ENCODE data around the gene TRAM2.

The TRAM2 gene

DNA sequence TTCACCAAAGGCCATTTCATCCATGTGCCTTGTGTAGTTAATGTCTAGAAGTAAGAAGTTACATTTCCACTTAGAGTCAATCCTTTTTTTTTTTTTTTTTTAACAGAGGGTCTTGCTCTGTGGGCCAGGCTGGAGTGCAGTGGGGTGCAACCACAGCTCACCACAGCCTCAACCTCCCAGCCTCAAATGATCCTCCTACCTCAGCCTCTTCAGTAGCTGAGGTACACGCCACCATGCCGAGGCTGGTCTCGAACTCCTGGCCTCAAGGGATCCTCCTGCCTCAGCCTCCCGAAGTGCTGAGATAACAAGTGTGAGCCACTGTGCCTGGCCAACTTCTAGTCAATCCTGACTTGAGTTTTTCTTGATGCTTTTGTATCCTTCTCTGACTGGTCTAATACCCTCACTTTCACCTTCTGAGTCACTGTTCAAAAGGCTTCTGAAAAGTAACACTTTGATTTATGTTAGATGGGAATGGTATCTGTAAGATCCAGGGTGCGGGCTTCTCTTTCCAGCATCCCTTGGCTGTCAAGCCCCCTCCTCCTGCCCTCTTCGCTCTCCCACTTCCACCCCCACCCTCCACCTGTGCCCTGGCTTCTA, 22.1 kb downstream of the TRAM2 start:
- Histone ChIP-seq H4K20me1 (ENCODE audit: insufficient read depth, low read length) (no peaks in the 10 kb centered on the region), H3K27ac (ENCODE audit: low read depth, low read length, poor library complexity, severe bottlenecking) (no peak overlapping the region), H3K79me2 (ENCODE audit: insufficient read depth, low read length) (peaks cover 68% of the 10 kb centered on the region), H2AFZ (ENCODE audit: low read length) (no peak overlapping the region), H3K9ac (ENCODE audit: low read length) (no peak overlapping the region), H3K4me1 (ENCODE audit: insufficient read depth, low read length, severe bottlenecking) (peaks cover 80% of the 10 kb centered on the region), H3F3A (ENCODE audit: insufficient read depth, low read length) (no peaks in the 10 kb centered on the region), H3K4me2 (ENCODE audit: low read length) (no peak overlapping the region), H3K9me2 (ENCODE audit: low read depth, low read length) (no peaks in the 10 kb centered on the region), H3K27me3 (ENCODE audit: insufficient read depth, low read length) (no peaks in the 10 kb centered on the region), H3K36me3 (ENCODE audit: insufficient read depth, low read length) (peaks cover 15% of the 10 kb centered on the region), H3K9me3 (ENCODE audit: low read length) (no peaks in the 10 kb centered on the region), H3K4me3 (ENCODE audit: low read depth, low read length, poor library complexity, severe bottlenecking) (no peak overlapping the region)
- TF ChIP-seq, protein P1, sequence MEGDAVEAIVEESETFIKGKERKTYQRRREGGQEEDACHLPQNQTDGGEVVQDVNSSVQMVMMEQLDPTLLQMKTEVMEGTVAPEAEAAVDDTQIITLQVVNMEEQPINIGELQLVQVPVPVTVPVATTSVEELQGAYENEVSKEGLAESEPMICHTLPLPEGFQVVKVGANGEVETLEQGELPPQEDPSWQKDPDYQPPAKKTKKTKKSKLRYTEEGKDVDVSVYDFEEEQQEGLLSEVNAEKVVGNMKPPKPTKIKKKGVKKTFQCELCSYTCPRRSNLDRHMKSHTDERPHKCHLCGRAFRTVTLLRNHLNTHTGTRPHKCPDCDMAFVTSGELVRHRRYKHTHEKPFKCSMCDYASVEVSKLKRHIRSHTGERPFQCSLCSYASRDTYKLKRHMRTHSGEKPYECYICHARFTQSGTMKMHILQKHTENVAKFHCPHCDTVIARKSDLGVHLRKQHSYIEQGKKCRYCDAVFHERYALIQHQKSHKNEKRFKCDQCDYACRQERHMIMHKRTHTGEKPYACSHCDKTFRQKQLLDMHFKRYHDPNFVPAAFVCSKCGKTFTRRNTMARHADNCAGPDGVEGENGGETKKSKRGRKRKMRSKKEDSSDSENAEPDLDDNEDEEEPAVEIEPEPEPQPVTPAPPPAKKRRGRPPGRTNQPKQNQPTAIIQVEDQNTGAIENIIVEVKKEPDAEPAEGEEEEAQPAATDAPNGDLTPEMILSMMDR (IDR thresholded peaks at IDR 0.05; ENCODE audit: low read length), result no peak
- no peak for TF ChIP-seq EZH2 (IDR thresholded peaks at IDR 0.05; ENCODE audit: borderline replicate concordance, low read length)

DNA sequence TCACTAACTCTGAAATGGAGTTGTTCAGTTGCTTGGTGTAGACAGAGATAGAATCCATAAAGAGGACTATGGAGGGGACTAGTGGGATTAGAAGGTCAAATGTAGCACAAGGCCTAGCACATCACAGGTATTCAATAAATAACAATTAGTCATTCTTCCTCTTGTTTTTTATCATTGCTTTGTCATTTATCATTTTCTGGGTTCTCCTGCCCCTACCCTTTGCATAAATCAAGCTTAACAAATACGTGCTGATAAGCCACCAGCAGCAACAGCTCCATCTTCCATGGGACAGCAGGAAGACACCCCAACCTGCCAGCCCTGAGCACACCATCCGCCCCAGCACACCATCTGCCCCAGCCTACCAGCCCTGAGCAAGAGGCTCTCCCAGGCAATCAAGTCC, 23.1 kb downstream of the TRAM2 start:
- no peak overlapping the region for H3K9ac ChIP-seq (ENCODE audit: low read length)
- peaks cover 4% of the 10 kb centered on the region for H3K36me3 ChIP-seq (ENCODE audit: insufficient read depth, low read length)

DNA sequence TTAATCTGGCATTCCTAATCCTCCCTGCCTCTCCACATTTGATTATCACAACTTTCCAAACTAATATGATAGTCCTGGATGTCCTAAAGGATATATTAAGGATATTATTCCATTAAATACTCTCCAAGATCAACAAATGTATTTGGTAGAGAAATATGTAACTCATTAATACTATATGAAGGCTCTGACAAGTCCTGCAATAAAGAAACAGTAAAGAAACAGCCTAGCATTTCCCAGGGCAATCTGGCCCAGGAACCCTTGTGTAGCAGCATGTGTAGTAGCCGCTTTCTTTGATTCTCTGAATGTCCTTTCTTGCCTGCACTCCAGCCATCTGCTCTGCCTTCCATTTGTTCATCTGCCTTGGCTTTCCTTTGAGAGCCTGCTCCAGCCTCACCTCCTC, 23.7 kb downstream of the TRAM2 start:
- H4K20me1 ChIP-seq (ENCODE audit: insufficient read depth, low read length), result no peaks in the 10 kb centered on the region
- H3K36me3 ChIP-seq (ENCODE audit: insufficient read depth, low read length), result no peaks in the 10 kb centered on the region
- peak overlapping the region; percentile 95 for H3K27ac ChIP-seq (ENCODE audit: low read depth, low read length, poor library complexity, severe bottlenecking)
- no peaks in the 10 kb centered on the region for H3K9me2 ChIP-seq (ENCODE audit: low read depth, low read length)
- H2AFZ ChIP-seq (ENCODE audit: low read length), result no peak overlapping the region
- H3K9me3 ChIP-seq (ENCODE audit: low read length), result no peaks in the 10 kb centered on the region
- H3K4me1 ChIP-seq (ENCODE audit: insufficient read depth, low read length, severe bottlenecking), result peaks cover 79% of the 10 kb centered on the region
- H3K4me2 ChIP-seq (ENCODE audit: low read length), result peak overlapping the region; percentile 59; the same call in 1 of the 2 replicates
- H3K79me2 ChIP-seq (ENCODE audit: insufficient read depth, low read length), result peaks cover 63% of the 10 kb centered on the region
- no peak overlapping the region for H3K4me3 ChIP-seq (ENCODE audit: low read depth, low read length, poor library complexity, severe bottlenecking)
- no peak overlapping the region; the same call in 1 of the 2 replicates for H3K9ac ChIP-seq (ENCODE audit: low read length)
- H3F3A ChIP-seq (ENCODE audit: insufficient read depth, low read length), result no peaks in the 10 kb centered on the region
- no peaks in the 10 kb centered on the region for H3K27me3 ChIP-seq (ENCODE audit: insufficient read depth, low read length)
- TF ChIP-seq, protein P1 (IDR thresholded peaks at IDR 0.05; ENCODE audit: low read length), result no peak
- no peak for TF ChIP-seq EZH2 (IDR thresholded peaks at IDR 0.05; ENCODE audit: borderline replicate concordance, low read length)

More for the DNA sequence above, 23.1 kb downstream of the TRAM2 start:
- no peak overlapping the region for H2AFZ ChIP-seq (ENCODE audit: low read length)
- no peaks in the 10 kb centered on the region for H3K9me2 ChIP-seq (ENCODE audit: low read depth, low read length)
- TF ChIP-seq, protein P1 (IDR thresholded peaks at IDR 0.05; ENCODE audit: low read length), result no peak
- no peak for TF ChIP-seq EZH2 (IDR thresholded peaks at IDR 0.05; ENCODE audit: borderline replicate concordance, low read length)
- H3K27me3 ChIP-seq (ENCODE audit: insufficient read depth, low read length), result no peaks in the 10 kb centered on the region
- peaks cover 64% of the 10 kb centered on the region for H3K79me2 ChIP-seq (ENCODE audit: insufficient read depth, low read length)
- H3K27ac ChIP-seq (ENCODE audit: low read depth, low read length, poor library complexity, severe bottlenecking), result peak overlapping the region; percentile 95
- no peaks in the 10 kb centered on the region for H3K9me3 ChIP-seq (ENCODE audit: low read length)
- H3K4me1 ChIP-seq (ENCODE audit: insufficient read depth, low read length, severe bottlenecking), result peaks cover 79% of the 10 kb centered on the region
- H3K4me3 ChIP-seq (ENCODE audit: low read depth, low read length, poor library complexity, severe bottlenecking), result no peak overlapping the region
- no peaks in the 10 kb centered on the region for H3F3A ChIP-seq (ENCODE audit: insufficient read depth, low read length)
- H3K4me2 ChIP-seq (ENCODE audit: low read length), result no peak overlapping the region
- H4K20me1 ChIP-seq (ENCODE audit: insufficient read depth, low read length), result no peaks in the 10 kb centered on the region

All from OCI-LY1 (cell line).